A549 (cell line): Measurements from ENCODE around the gene TMSB4X.

Experiments
- JUN ChIP-seq, 2 experiments: fragments of >200 bp; sonication (Bioruptor Twin); formaldehyde crosslinking; IDR thresholded peaks; 2 replicates in 1 of 2; 3 replicates in 1 of 2; pipeline ENCODE4 v1.6.1; 2016 to 2017
- RAD21 ChIP-seq, 2 experiments: fragments of >200 bp in 1 of 2; sonication (Bioruptor Twin) in 1 of 2; formaldehyde crosslinking in 1 of 2; IDR thresholded peaks in 1 of 2; conservative IDR thresholded peaks in 1 of 2; 2 replicates in 1 of 2; 3 replicates in 1 of 2; pipeline ENCODE4 v1.6.1; 2012 to 2018; ENCODE audit warnings: inconsistent platforms in 1 of 2
- SMC3 ChIP-seq: fragments of >200 bp; sonication (Bioruptor Twin); formaldehyde crosslinking; IDR thresholded peaks from 3 replicates; pipeline ENCODE4 v1.6.1; 2018; ENCODE audit warnings: inconsistent platforms
- TF ChIP-seq, protein P1 (sequence below): fragments of >200 bp; sonication (Bioruptor Twin); formaldehyde crosslinking; IDR thresholded peaks from 3 replicates; pipeline ENCODE4 v1.5.1; 2016

DNA sequence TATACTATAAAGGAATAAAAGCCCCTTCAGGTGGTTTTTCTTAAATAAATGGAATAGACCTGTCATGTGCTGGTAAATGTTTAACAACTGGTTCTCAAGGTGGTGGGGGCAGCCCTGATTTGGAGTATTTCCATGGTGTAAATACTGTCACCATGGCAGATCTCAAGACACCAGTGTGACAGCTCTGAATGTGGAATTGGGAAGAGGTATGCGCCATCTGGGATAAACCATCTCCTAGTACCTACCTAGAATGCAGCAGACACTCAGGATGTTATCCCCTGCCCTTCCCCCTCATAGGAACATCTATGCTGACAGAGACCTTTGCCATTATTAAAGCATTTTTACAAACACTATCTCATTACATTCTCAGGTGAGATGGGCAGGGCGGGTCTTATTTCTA, 26.4 kb upstream of the TMSB4X start:
- TF ChIP-seq JUN (IDR thresholded peaks at IDR 0.05) (no peak), SMC3 (no peak), RAD21 (conservative IDR thresholded peaks at IDR 0.05 in 1 of 2, IDR thresholded peaks at IDR 0.05 in 1 of 2) (no peak)
- TF ChIP-seq, protein P1, sequence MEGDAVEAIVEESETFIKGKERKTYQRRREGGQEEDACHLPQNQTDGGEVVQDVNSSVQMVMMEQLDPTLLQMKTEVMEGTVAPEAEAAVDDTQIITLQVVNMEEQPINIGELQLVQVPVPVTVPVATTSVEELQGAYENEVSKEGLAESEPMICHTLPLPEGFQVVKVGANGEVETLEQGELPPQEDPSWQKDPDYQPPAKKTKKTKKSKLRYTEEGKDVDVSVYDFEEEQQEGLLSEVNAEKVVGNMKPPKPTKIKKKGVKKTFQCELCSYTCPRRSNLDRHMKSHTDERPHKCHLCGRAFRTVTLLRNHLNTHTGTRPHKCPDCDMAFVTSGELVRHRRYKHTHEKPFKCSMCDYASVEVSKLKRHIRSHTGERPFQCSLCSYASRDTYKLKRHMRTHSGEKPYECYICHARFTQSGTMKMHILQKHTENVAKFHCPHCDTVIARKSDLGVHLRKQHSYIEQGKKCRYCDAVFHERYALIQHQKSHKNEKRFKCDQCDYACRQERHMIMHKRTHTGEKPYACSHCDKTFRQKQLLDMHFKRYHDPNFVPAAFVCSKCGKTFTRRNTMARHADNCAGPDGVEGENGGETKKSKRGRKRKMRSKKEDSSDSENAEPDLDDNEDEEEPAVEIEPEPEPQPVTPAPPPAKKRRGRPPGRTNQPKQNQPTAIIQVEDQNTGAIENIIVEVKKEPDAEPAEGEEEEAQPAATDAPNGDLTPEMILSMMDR: no peak
